Esophagus squamous epithelium (tissue), 5 donors: ENCODE measurements around the gene SMC5. TPM values are rescaled to one million over a fixed set of nuclear protein-coding genes. Genes with fewer than 3 reads are reported as not detected.
A peak's percentile ranks its signal among the peaks of the same experiment; 100 is the strongest.

Experiments used
- DNase-seq: peaks from one replicate; lab custom pipeline; 2025; lab: John Stamatoyannopoulos, UW
- H3K27ac ChIP-seq, 4 donors: fragments of 200-600 bp; sonication (generic); one replicate each; pipeline ENCODE4 v1.5.1; 2016 to 2019; ENCODE audit warnings: mild to moderate bottlenecking in 1 of 4
- H3K27me3 ChIP-seq, 4 donors: fragments of 200-600 bp; sonication (generic); 1 replicate in 3 of 4; 2 replicates in 1 of 4; pipeline versions ENCODE4 v1.5.1 to v1.6.0; 2017 to 2021; ENCODE audit warnings: antibody characterized with exemption in 1 of 4
- H3K36me3 ChIP-seq, 3 donors: fragments of 200-600 bp; sonication (generic); one replicate each; pipeline ENCODE4 v1.5.1; 2016 to 2019
- H3K4me1 ChIP-seq, 3 donors: fragments of 200-600 bp; sonication (generic); one replicate each; pipeline ENCODE4 v1.5.1; 2017 to 2019
- H3K4me3 ChIP-seq, 4 donors: fragments of 200-600 bp; sonication (generic); 1 replicate in 3 of 4; 2 replicates in 1 of 4; pipeline ENCODE4 v1.5.1; 2016 to 2019; ENCODE audit warnings: mild to moderate bottlenecking in 2 of 4, moderate library complexity in 1 of 4
- H3K9me3 ChIP-seq, 3 donors: fragments of 200-600 bp; sonication (generic); one replicate each; pipeline ENCODE4 v1.5.1; 2016 to 2019
- CTCF ChIP-seq, 6 experiments: fragments of 450-650 bp in 4 of 6; fragments of 200-600 bp in 2 of 6; sonication (generic) in 2 of 6; IDR thresholded peaks; one replicate each; pipeline ENCODE4 v1.5.1; 2016 to 2019; ENCODE audit warnings: antibody characterized with exemption in 6 of 6, mild to moderate bottlenecking in 4 of 6, moderate library complexity in 4 of 6
- POLR2A ChIP-seq, 4 donors: fragments of 450-650 bp; IDR thresholded peaks; one replicate each; pipeline ENCODE4 v1.6.1; 2017; ENCODE audit warnings: antibody characterized with exemption in 4 of 4, mild to moderate bottlenecking in 4 of 4, moderate library complexity in 3 of 4
- WGBS, 2 donors: methylation state at CpG; one replicate each; pipeline ENCODE4 v1.1.5; 2018; 5-methylcytosine and 5-hydroxymethylcytosine counted together
- intact Hi-C: fragments of 100-400 bp; cut with DNase I; formaldehyde crosslinking; loops from one replicate; pipeline ENCODE4 v1.15.0; 2022
- total RNA-seq, 4 donors: library from RNA; depleted of rRNA; stranded (reverse); fragments of >200 nt; gene quantifications; one replicate each; pipeline ENCODE4 v1.1.0, GENCODE V29; 2016
- donor health status: DM: yes; HTN: yes; CAD: no.

SMC5 gene
- total RNA-seq, 4 donors from 2014 or later = 16.5 to 36.0 (median 23.9) TPM

DNA sequence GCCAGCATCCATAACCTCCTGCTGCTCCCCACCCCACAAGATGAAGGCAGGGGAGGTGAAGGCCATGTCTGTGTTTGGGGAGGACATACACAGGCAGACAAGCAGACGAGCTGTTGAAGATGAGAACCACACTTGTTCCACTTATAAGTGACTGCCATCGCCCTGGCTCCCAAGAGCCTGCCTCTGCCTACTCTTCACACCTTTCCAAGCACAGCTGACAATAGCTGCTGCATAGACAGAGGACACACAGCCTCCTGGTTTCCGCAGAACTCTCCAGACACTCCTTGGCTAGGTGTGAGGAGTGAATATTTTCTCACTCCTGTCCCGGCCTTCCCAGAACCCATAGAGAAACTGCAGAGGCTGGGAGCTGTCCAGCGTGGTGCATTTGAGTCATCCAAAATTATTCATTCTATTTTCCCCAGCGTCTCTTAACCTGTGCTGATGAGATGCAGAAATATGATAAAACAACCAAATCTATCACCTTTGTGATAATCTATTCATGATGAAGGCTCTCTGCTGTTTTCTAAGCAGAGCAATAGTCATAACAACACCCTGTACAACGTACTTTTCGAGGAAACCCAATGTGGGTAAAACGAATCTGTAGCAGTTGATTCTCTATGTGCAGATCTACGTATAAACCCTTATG, 131.0 kb downstream of the SMC5 start:
- Histone ChIP-seq H3K27ac (peak overlapping the region in 2 of 4 donors; percentile 6 to 7), H3K9me3 (no peaks in the 10 kb centered on the region), H3K27me3 (no peaks in the 10 kb centered on the region), H3K4me1 (peaks cover 10 to 69% (median 40%) of the 10 kb centered on the region in 3 donors), H3K36me3 (peaks cover 0 to 33% (median 0%) of the 10 kb centered on the region in 3 donors), H3K4me3 (peak overlapping the region in 1 of 4 donors; percentile 6)
- intact Hi-C loops = loop anchor here (10.0 kb wide), 1 partner anchor 45 kb away; no protein-coding TSS in a partner anchor
- 59 to 60% methylated on average over 8 to 9 of the region's 10 CpGs for WGBS, 2 donors
- no peak for DNase-seq
- TF ChIP-seq CTCF (IDR thresholded peaks at IDR 0.05) = no peak

DNA sequence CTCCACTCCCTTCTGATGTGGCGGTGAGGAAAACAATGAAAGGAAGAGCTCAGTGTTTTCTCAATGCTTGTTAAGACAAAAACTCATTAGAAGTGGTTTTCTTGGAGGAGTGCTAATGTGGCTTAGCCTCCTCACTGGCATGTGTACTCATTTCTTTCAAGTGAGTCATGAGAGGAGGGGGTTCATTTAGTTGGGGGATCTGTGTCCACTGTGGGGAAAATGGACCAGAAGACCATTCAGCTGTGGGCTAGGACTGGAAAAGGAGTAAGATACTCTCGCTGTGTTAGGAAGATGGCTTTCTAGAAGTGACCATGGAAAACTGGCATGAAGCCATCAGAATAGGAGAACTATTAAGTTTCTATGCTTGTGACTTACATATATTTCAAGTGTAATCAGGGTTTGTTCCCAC, 132.2 kb downstream of the SMC5 start:
- TF ChIP-seq CTCF (IDR thresholded peaks at IDR 0.05) (no peak), POLR2A (IDR thresholded peaks at IDR 0.05) (no peak)
- Histone ChIP-seq H3K27me3 (no peaks in the 10 kb centered on the region), H3K27ac (peak overlapping the region in 3 of 4 donors; percentile 5 to 37 (median 29)), H3K36me3 (peaks cover 0 to 23% (median 0%) of the 10 kb centered on the region in 3 donors), H3K4me1 (peaks cover 10 to 64% (median 41%) of the 10 kb centered on the region in 3 donors), H3K9me3 (no peaks in the 10 kb centered on the region), H3K4me3 (no peak overlapping the region)
- 65 to 67% methylated on average over 2 of the region's 2 CpGs for WGBS, 2 donors
- intact Hi-C loops = loop anchor here (10.0 kb wide), 1 partner anchor 46 kb away; no protein-coding TSS in a partner anchor
- no peak for DNase-seq

DNA sequence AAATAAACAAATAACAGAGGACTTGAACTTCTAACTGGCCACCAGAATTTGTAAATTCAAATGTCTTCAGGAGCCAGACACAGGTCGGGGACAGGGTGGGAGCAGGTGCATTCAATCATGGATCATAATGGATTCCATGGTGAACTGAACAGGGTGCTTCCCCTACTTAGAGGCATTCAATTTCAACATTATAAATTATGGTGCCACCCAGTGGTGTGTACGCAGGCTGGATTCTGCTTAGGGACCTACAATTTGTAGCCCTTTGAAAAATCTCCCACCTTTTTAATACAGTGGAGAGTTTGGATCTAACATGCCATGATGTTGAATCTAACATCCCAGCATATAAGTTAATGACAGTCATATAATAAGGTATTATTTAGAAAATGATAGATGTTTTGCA, 133.4 kb downstream of the SMC5 start:
- Histone ChIP-seq H3K36me3 (peaks cover 0 to 11% (median 0%) of the 10 kb centered on the region in 3 donors), H3K27me3 (no peaks in the 10 kb centered on the region), H3K9me3 (no peaks in the 10 kb centered on the region), H3K4me3 (no peak overlapping the region), H3K27ac (no peak overlapping the region), H3K4me1 (peaks cover 10 to 69% (median 46%) of the 10 kb centered on the region in 3 donors)
- 68 to 74% methylated on average over 2 of the region's 2 CpGs for WGBS, 2 donors
- TF ChIP-seq POLR2A (IDR thresholded peaks at IDR 0.05) (no peak), CTCF (IDR thresholded peaks at IDR 0.05) (peak in 1 of 6 experiments; percentile 18)
- no peak for DNase-seq
- intact Hi-C loops = loop anchor here (10.0 kb wide), 1 partner anchor 47 kb away; no protein-coding TSS in a partner anchor

GRCh38 chr9:70392850-70393249, 134.1 kb downstream of the SMC5 start:
- H3K27me3 ChIP-seq = no peaks in the 10 kb centered on the region
- H3K9me3 ChIP-seq = no peaks in the 10 kb centered on the region
- peak overlapping the region in 2 of 4 donors; percentile 5 to 24 for H3K27ac ChIP-seq
- H3K4me3 ChIP-seq = no peak overlapping the region
- peaks cover 0 to 4% (median 0%) of the 10 kb centered on the region in 3 donors for H3K36me3 ChIP-seq
- TF ChIP-seq POLR2A (IDR thresholded peaks at IDR 0.05) (no peak), CTCF (IDR thresholded peaks at IDR 0.05) (no peak)
- 69 to 73% methylated on average over 3 of the region's 3 CpGs for WGBS, 2 donors
- H3K4me1 ChIP-seq = peaks cover 10 to 75% (median 50%) of the 10 kb centered on the region in 3 donors
- intact Hi-C loops = loop anchor here (10.0 kb wide), 1 partner anchor 48 kb away; no protein-coding TSS in a partner anchor
- DNase-seq = no peak

GRCh38 chr9:70395652-70396051, 136.9 kb downstream of the SMC5 start:
- Histone ChIP-seq H3K36me3 (no peaks in the 10 kb centered on the region), H3K27me3 (no peaks in the 10 kb centered on the region), H3K9me3 (no peaks in the 10 kb centered on the region), H3K27ac (no peak overlapping the region), H3K4me3 (no peak overlapping the region), H3K4me1 (peaks cover 22 to 85% (median 51%) of the 10 kb centered on the region in 3 donors)
- 71 to 82% methylated on average over 6 of the region's 6 CpGs for WGBS, 2 donors
- no peak for DNase-seq
- intact Hi-C loops = loop anchor here (10.0 kb wide), 1 partner anchor 51 kb away; no protein-coding TSS in a partner anchor
- no peak for TF ChIP-seq CTCF (IDR thresholded peaks at IDR 0.05)
- no peak for TF ChIP-seq POLR2A (IDR thresholded peaks at IDR 0.05)
